GM12892 (cell line): ENCODE data around the gene LNX2.

Experiments used
- POLR2A ChIP-seq: IDR thresholded peaks from 2 replicates; pipeline ENCODE4 v1.6.1; 2011; ENCODE audit warnings: low read depth, low read length, control low read depth
- POLR2AphosphoS5 ChIP-seq: IDR thresholded peaks from 2 replicates; pipeline ENCODE4 v1.6.1; 2011; ENCODE audit warnings: low read depth, low read length, control low read depth

DNA sequence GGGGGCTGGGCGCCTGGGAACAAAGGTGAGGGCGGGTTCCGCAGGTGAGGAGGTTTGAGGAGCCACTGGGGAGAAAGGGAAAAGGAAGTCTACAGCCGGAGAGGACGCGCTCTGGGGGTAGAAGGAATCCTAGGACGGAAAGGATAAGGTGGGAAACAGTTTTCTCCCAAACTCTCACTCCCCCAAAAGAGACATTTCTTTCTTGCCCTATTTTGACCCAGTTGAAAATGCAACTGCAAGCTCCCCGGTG is 712 bp upstream of the LNX2 start:
- TF ChIP-seq POLR2A (no peak), POLR2AphosphoS5 (no peak)
